ENCODE results near the gene KDM2A. TPM values are rescaled to one million over a fixed set of nuclear protein-coding genes. Genes with fewer than 3 reads are reported as not detected.

The KDM2A gene
- total RNA-seq, 4 donors from 2014 or later = 33.4 to 84.7 (median 64.8) TPM

DNA sequence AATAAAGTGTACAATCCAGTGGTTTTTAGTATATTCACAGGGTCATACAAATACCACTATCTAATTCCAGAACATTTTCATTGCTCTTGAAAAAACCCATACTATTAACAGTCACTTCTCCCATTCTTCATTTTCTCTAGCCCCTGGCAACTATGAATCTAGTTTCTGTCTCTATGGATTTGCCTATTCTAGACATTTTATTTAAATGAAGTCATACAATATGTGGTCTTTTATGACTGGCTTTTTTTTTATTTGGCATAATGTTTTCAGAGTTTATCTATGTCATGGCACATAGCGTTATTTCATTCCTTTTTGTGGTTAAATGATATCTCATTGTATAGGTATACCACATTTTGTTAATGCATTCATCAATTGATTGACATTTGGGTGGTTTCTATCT lies 59.4 kb downstream of the KDM2A start:
- Histone ChIP-seq H3K4me3 (no peak overlapping the region), H3K36me3 (peaks cover 6 to 58% (median 15%) of the 10 kb centered on the region in 3 donors), H3K27ac (no peak overlapping the region), H3K9me3 (no peaks in the 10 kb centered on the region), H3K27me3 (no peaks in the 10 kb centered on the region), H3K4me1 (peaks cover 0 to 26% (median 0%) of the 10 kb centered on the region in 3 donors)
- no peak for DNase-seq
- intact Hi-C loops (cut with DNase I) = no loop called here
- 73 to 80% methylated on average over 1 of the region's 1 CpG for WGBS, 2 donors
- TF ChIP-seq, protein P1, sequence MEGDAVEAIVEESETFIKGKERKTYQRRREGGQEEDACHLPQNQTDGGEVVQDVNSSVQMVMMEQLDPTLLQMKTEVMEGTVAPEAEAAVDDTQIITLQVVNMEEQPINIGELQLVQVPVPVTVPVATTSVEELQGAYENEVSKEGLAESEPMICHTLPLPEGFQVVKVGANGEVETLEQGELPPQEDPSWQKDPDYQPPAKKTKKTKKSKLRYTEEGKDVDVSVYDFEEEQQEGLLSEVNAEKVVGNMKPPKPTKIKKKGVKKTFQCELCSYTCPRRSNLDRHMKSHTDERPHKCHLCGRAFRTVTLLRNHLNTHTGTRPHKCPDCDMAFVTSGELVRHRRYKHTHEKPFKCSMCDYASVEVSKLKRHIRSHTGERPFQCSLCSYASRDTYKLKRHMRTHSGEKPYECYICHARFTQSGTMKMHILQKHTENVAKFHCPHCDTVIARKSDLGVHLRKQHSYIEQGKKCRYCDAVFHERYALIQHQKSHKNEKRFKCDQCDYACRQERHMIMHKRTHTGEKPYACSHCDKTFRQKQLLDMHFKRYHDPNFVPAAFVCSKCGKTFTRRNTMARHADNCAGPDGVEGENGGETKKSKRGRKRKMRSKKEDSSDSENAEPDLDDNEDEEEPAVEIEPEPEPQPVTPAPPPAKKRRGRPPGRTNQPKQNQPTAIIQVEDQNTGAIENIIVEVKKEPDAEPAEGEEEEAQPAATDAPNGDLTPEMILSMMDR (IDR thresholded peaks at IDR 0.05) = no peak
- TF ChIP-seq POLR2A (IDR thresholded peaks at IDR 0.05) = no peak

GRCh38 chr11:67178878-67179277 lies 59.8 kb downstream of the KDM2A start:
- H3K9me3 ChIP-seq = no peaks in the 10 kb centered on the region
- intact Hi-C loops (cut with DNase I) = no loop called here
- H3K27ac ChIP-seq = no peak overlapping the region
- H3K36me3 ChIP-seq = peaks cover 6 to 63% (median 15%) of the 10 kb centered on the region in 3 donors
- TF ChIP-seq, protein P1 (IDR thresholded peaks at IDR 0.05) = no peak
- no peak for TF ChIP-seq POLR2A (IDR thresholded peaks at IDR 0.05)
- DNase-seq = no peak
- peaks cover 0 to 21% (median 0%) of the 10 kb centered on the region in 3 donors for H3K4me1 ChIP-seq
- H3K4me3 ChIP-seq = no peak overlapping the region
- WGBS, 2 donors = 73 to 76% methylated on average over 4 of the region's 4 CpGs
- no peaks in the 10 kb centered on the region for H3K27me3 ChIP-seq

GRCh38 chr11:67179892-67180490 lies 60.9 kb downstream of the KDM2A start:
- peaks cover 6 to 74% (median 15%) of the 10 kb centered on the region in 3 donors for H3K36me3 ChIP-seq
- intact Hi-C loops (cut with DNase I) = no loop called here
- no peak for DNase-seq
- no peaks in the 10 kb centered on the region for H3K27me3 ChIP-seq
- H3K27ac ChIP-seq = no peak overlapping the region
- WGBS, 2 donors = 69 to 72% methylated on average over 5 of the region's 5 CpGs
- no peaks in the 10 kb centered on the region for H3K9me3 ChIP-seq
- TF ChIP-seq POLR2A (IDR thresholded peaks at IDR 0.05) = no peak
- TF ChIP-seq, protein P1 (IDR thresholded peaks at IDR 0.05) = no peak
- H3K4me3 ChIP-seq = no peak overlapping the region
- peaks cover 0 to 12% (median 0%) of the 10 kb centered on the region in 3 donors for H3K4me1 ChIP-seq

DNA sequence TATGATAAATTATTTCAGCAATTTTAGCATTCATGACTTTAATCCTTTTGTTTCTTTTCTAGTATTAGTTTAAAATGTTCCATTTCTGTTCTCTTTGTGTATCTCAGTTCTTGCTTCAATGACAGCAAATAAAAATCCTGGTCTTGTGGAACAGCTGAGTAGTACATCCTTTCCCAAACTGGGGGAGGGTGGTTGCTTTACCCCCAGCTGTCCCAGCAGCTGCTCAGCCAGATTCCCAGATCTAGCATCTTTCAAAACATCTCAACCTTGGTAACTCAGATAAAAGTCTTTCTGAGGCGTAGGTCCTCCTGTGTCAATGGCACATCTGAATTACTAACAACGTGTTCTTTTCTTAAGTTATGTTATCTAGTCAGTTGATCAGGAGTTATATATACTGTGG lies 75.0 kb downstream of the KDM2A start:
- WGBS, 2 donors = 88 to 96% methylated on average over 2 of the region's 2 CpGs
- H3K27ac ChIP-seq = no peak overlapping the region
- intact Hi-C loops (cut with DNase I) = no loop called here
- no peak overlapping the region for H3K4me3 ChIP-seq
- no peaks in the 10 kb centered on the region for H3K9me3 ChIP-seq
- H3K4me1 ChIP-seq = no peaks in the 10 kb centered on the region
- H3K36me3 ChIP-seq = peaks cover 0 to 87% (median 0%) of the 10 kb centered on the region in 3 donors
- TF ChIP-seq, protein P1 (IDR thresholded peaks at IDR 0.05) = no peak
- TF ChIP-seq POLR2A (IDR thresholded peaks at IDR 0.05) = no peak
- no peaks in the 10 kb centered on the region for H3K27me3 ChIP-seq
- DNase-seq = no peak

- Histone ChIP-seq H3K4me1 (no peaks in the 10 kb centered on the region), H3K4me3 (no peak overlapping the region), H3K9me3 (no peaks in the 10 kb centered on the region), H3K36me3 (peaks cover 0 to 93% (median 5%) of the 10 kb centered on the region in 3 donors), H3K27ac (no peak overlapping the region), H3K27me3 (no peaks in the 10 kb centered on the region)
- no peak for DNase-seq
- 74 to 94% methylated on average over 5 to 6 of the region's 6 CpGs for WGBS, 2 donors
- TF ChIP-seq POLR2A (IDR thresholded peaks at IDR 0.05) = no peak
- TF ChIP-seq, protein P1 (IDR thresholded peaks at IDR 0.05) = no peak
- intact Hi-C loops (cut with DNase I) = no loop called here
Measured at GRCh38 chr11:67195971-67196456, 77.0 kb downstream of the KDM2A start.
